Mesothelial cell of epicardium (in vitro differentiated cells): ENCODE data around the gene GRID2. TPM values are rescaled to one million over a fixed set of nuclear protein-coding genes. Genes with fewer than 3 reads are reported as not detected.

Source experiments
- DNase-seq, 2 experiments: peaks; one replicate each; pipeline ENCODE4 v3.0.0; 2021; ENCODE audit warnings: low spot score in 2 of 2; ENCODE audit not compliant: unreplicated experiment in 2 of 2
- H3K27ac Mint-ChIP-seq: 2 replicates; pipeline ENCODE4 v1.8.0; 2021; ENCODE audit warnings: mixed read lengths
- H3K27me3 Mint-ChIP-seq: 2 replicates; pipeline ENCODE4 v1.8.0; 2021; ENCODE audit warnings: low read depth, mixed read lengths
- H3K36me3 Mint-ChIP-seq: 2 replicates; pipeline ENCODE4 v1.8.0; 2021; ENCODE audit warnings: mixed read lengths
- H3K4me1 Mint-ChIP-seq: 2 replicates; pipeline ENCODE4 v1.8.0; 2021; ENCODE audit warnings: mixed read lengths
- H3K4me3 Mint-ChIP-seq: 2 replicates; pipeline ENCODE4 v1.8.0; 2021; ENCODE audit warnings: mild to moderate bottlenecking, moderate library complexity, mixed read lengths
- H3K9me3 Mint-ChIP-seq: 2 replicates; pipeline ENCODE4 v1.8.0; 2021; ENCODE audit warnings: mixed read lengths
- total RNA-seq: library from RNA; stranded (reverse); gene quantifications from 3 replicates; pipeline ENCODE4 v1.2.1, GENCODE V29; 2021
- TF ChIP-seq, protein P1 (sequence below): fragments of 200-600 bp; sonication (generic); IDR thresholded peaks from one replicate; pipeline ENCODE4 v1.5.0; 2021; ENCODE audit warnings: antibody characterized with exemption; ENCODE audit not compliant: unreplicated experiment

GRID2 gene
- total RNA-seq, 1 donor from 2014 or later, result 3.1 TPM

DNA sequence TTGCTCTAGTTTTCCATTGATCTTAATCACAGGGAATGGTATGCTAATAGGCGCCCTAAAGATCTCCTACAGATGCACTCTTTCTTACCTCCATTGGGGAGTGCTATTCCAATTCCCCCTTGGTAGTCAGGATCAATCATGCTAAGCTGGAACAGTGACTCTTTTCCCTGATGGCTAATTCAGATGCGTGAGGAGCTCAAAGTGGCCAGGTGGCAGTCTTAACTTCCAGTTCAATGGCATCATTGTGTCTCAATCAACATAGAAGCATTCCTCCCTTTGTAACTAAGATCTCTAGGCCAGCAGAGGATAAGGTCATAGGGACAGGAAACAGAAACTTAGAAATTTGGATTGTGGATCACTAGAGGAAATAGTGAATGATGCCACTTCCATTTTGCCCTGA is 216.8 kb downstream of the GRID2 start:
- Mint-ChIP-seq H3K36me3 (no peaks in the 10 kb centered on the region), H3K9me3 (no peaks in the 10 kb centered on the region), H3K4me1 (peaks cover 8% of the 10 kb centered on the region), H3K4me3 (no peak overlapping the region), H3K27ac (no peak overlapping the region), H3K27me3 (no peaks in the 10 kb centered on the region)
- TF ChIP-seq, protein P1, sequence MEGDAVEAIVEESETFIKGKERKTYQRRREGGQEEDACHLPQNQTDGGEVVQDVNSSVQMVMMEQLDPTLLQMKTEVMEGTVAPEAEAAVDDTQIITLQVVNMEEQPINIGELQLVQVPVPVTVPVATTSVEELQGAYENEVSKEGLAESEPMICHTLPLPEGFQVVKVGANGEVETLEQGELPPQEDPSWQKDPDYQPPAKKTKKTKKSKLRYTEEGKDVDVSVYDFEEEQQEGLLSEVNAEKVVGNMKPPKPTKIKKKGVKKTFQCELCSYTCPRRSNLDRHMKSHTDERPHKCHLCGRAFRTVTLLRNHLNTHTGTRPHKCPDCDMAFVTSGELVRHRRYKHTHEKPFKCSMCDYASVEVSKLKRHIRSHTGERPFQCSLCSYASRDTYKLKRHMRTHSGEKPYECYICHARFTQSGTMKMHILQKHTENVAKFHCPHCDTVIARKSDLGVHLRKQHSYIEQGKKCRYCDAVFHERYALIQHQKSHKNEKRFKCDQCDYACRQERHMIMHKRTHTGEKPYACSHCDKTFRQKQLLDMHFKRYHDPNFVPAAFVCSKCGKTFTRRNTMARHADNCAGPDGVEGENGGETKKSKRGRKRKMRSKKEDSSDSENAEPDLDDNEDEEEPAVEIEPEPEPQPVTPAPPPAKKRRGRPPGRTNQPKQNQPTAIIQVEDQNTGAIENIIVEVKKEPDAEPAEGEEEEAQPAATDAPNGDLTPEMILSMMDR, result no peak
- no peak for DNase-seq

DNA sequence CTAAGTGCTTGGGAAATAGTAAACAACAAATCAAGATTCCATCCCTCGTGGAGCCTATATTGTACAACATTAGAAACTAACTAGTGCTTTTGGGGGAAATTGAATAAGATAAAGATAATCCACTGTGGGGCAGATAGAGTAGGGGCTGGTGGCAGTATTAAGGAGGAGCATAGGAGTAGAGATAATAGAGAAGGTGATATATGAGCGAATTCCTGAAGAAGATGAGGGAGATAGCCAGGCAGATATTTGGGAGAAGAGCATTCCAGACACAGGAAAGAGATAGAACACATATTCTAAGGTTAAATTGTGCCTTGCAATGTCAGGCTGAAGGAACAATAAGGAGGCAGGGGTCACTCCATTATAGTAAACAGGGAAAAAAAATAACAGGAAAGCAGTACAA is 218.2 kb downstream of the GRID2 start:
- no peaks in the 10 kb centered on the region for H3K27me3 Mint-ChIP-seq
- no peaks in the 10 kb centered on the region for H3K9me3 Mint-ChIP-seq
- no peak for DNase-seq
- no peak overlapping the region for H3K4me3 Mint-ChIP-seq
- H3K36me3 Mint-ChIP-seq, result no peaks in the 10 kb centered on the region
- peaks cover 2% of the 10 kb centered on the region for H3K4me1 Mint-ChIP-seq
- TF ChIP-seq, protein P1, result no peak
- H3K27ac Mint-ChIP-seq, result no peak overlapping the region

DNA sequence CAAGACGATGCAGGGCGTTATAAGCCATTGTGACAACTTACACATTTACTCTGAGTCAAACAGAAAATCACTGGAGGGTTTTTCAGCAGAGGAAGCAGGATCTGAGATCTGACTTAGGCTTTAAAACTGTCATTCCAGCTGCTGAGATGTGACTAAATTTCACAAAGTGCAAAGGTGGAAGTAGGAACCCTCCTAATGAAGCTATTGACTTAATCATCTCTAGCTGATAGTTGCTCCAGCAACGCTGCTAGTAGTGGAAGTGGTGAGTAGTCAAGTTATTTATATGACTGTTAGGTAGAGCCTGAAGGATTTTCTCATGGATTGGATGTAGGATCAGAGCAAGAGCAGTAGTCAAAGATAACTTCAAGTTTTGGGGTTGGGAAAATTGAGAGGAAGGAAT is 218.6 kb downstream of the GRID2 start:
- no peaks in the 10 kb centered on the region for H3K36me3 Mint-ChIP-seq
- TF ChIP-seq, protein P1, result no peak
- no peaks in the 10 kb centered on the region for H3K27me3 Mint-ChIP-seq

DNA sequence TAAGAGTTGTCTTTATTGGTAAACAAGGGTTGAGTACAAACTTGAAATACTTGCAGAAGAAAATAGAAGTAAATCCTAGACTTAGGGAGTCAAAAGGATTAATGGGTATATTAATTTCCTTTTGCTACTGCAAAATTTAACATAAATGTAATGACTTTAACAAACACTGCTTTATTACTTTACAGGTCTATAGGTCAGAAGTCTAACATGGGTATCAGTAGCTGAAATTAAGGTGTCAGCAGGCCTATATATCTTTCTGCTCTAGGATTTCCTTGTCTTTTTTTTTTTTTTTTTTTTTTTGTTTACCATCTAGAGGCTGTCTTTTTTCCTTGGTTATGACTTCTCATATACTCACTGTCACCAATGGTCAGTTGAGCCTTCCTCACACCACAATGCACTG is 220.4 kb downstream of the GRID2 start:
- TF ChIP-seq, protein P1, result no peak
- H3K4me1 Mint-ChIP-seq, result peaks cover 7% of the 10 kb centered on the region
- no peaks in the 10 kb centered on the region for H3K27me3 Mint-ChIP-seq
- DNase-seq, result no peak
- H3K9me3 Mint-ChIP-seq, result peaks cover 3% of the 10 kb centered on the region
- H3K27ac Mint-ChIP-seq, result no peak overlapping the region
- no peaks in the 10 kb centered on the region for H3K36me3 Mint-ChIP-seq
- no peak overlapping the region for H3K4me3 Mint-ChIP-seq

More for the DNA sequence above, 218.6 kb downstream of the GRID2 start:
- Mint-ChIP-seq H3K9me3 (no peaks in the 10 kb centered on the region), H3K27ac (no peak overlapping the region), H3K4me3 (no peak overlapping the region), H3K4me1 (peaks cover 2% of the 10 kb centered on the region)
- DNase-seq, result no peak

DNA sequence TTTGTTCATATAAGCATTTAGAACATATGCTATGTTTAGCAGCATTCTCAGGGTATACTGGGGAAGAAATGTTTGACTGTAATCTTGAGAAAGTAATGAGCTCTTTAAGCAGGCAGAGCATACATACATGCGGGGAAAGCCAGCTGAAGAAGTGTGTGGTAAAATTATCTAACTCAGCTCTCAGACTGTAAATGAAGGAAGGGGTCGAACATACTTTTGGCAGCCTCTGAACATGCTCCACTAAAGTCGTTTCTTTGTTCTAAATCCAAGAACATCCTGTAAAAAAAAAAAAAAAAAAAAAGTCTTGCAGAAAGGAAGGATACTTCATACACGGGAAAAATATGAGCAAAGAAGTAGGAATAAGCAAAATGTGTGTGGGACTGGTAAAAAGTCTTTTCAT is 224.8 kb downstream of the GRID2 start:
- Mint-ChIP-seq H3K27me3 (no peaks in the 10 kb centered on the region), H3K4me1 (peaks cover 9% of the 10 kb centered on the region), H3K27ac (peak overlapping the region; percentile 5), H3K36me3 (no peaks in the 10 kb centered on the region), H3K9me3 (peaks cover 12% of the 10 kb centered on the region), H3K4me3 (no peak overlapping the region)
- TF ChIP-seq, protein P1, result no peak
- no peak for DNase-seq

DNA sequence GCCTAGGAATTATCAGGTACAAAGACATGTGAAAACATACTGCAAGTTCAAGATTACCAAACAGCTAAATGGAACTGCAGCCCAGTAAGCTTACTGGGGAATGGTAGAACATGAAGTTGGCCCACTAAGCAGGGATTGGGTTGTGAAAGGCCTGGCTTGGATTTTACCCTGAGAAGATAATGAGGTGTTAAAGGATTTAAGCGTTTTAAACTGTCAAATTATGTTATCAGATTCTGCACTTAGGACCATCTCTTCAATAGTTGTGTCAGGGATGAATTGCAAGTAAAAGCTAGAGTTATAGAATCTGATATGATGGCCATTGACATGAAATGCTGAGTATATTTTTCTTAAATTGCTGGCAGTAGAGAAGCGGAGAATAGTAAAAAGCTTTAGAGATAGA is 225.7 kb downstream of the GRID2 start:
- Mint-ChIP-seq H3K4me3 (no peak overlapping the region), H3K27ac (no peak overlapping the region), H3K9me3 (peaks cover 12% of the 10 kb centered on the region), H3K36me3 (no peaks in the 10 kb centered on the region), H3K4me1 (peaks cover 9% of the 10 kb centered on the region), H3K27me3 (no peaks in the 10 kb centered on the region)
- TF ChIP-seq, protein P1, result no peak
- DNase-seq, result no peak
